CD4-positive, alpha-beta T cell treated with Interleukin-21 for 1 hour (primary cell): Measurements from ENCODE around the gene MNX1.

Source experiments
- DNase-seq: peaks from one replicate; pipeline ENCODE4 v3.0.0-alpha.2; 2020

MNX1 gene

DNA sequence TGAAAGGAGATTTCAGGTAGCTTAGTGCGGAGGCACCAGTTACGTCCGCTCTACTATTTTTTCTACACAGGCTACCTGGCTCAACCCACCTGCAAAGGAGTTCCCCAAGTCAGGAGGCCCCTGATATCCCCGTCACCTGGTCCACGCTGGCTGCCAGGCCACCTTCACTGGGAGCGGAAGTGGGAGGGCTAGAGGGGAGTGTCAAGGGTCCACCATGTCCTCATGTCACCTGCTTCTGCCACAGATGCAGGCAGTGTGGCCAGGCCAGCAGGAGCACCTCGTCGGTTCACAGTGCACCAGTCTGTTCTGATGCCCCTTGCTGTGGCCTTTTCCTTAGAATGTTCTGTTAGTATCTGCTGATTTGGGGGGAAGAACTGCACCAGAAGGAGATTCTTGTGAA lies 44.1 kb downstream of the MNX1 start:
- DNase-seq, result no peak

DNA sequence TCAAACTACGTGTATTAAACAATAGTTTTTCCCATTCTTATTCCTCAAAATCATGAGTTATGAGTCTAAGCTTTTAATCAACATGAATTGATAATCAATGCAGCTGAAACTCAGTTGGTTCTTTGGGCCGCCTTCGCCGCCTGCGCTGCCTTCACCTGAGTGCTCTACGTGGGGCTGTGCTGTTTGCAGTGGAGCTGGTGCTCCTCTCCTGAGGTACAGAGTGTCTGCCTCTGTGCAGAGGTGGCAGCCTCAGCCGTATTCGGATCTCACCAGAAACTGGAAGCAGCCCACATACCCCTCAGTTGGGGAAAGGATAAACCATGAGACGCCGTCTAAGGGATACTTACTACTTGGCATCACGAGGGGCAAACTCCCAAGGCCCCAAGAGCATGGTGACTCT lies 45.5 kb downstream of the MNX1 start:
- DNase-seq, result no peak

DNA sequence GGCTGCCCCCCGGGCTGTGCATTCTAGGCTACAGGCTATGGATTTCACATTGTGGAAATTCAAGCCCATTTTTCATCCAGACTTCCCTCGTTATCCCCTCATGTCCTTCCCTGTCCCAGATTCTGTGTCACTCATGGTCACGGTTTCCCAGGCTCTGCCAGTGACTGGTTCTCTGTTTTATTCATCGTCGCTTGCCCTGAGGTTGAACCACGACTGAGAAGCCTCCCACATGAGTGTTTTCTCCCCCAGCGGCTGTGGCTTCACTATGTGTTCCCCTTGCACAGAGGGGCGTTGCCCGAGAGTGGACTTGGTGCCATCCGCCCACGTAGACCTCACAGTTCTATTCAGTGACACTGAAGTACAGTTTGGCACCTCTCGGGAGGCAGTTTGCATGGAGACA lies 47.0 kb downstream of the MNX1 start:
- DNase-seq, result no peak

DNA sequence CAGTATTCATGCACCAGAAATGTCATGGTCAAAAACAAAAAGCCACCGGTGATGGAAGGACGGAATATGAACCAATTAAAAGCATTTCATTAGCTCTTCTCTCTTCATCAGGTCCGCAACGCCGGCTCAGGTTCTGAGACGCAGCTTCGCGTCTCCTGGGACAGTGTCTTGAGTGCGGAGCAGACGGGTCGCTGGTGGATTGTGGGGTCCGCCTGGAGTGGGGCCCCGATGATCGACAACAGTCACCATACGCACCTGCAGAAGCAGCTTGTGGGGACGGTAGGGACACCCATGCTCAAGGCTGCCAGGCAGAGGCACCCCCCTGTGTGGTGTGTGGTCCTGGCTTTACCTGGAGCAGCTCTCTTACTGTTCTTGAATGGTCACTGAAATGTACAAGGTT lies 47.6 kb downstream of the MNX1 start:
- no peak for DNase-seq

DNA sequence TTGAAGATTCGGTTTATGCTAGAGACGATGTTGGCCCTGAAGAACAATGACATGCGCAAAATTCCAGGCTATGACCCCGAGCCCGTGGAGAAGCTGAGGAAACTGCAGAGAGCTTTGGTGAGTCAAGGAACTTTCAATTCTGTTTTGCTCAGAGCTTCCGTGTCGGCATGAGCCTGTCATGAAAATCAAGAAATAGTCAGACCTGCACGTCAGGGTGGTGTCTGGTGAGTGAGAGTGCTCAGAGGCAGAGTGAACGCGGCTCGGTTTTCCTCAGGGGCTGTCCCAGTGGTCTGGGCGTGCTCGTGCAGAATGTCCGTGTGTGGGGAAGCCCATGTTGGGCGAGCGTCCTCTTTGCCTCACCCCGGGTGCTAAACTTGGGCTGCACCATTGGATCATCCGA lies 48.3 kb downstream of the MNX1 start:
- DNase-seq, result no peak

DNA sequence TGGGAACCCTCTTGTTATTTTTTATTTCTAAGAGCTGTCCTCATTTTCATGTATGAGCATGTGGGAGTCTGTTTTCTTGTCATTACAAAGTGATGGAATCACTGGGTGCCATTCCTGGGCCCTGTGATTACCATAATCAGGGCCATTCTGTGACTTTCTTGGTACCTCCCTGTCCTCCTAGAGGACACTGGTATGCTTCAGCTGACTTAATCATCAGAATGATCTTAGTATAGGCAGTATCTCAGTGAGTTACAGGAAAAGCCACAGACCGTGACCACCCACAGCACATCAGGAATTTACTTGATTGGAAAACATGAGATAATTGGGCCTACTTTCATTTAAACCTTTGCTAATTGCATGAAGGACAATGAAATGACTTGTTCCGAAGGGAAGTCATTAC lies 53.7 kb downstream of the MNX1 start:
- DNase-seq, result no peak

DNA sequence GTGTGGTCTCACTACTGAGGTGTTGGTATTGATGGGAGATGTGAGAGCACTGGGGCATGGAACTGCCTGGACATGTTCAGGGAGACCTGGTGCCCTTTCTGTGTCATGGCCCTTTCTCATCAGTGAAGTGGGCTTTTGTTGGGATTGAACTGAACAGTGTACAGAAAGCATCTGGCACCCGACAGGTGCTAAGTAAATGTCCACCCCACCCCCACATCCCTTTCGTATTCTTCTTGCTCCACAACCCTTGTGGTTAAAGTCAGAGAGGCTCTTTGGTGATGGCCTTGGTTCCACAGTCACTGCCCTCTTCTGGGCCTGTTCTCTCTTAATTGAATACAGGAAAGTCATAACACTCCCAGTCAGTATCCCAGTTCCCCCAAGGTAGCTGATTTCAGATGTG lies 55.5 kb downstream of the MNX1 start:
- no peak for DNase-seq
